ENCODE measurements around the gene TYW5. TPM values are rescaled to one million over a fixed set of nuclear protein-coding genes. Genes with fewer than 3 reads are reported as not detected.

TYW5 gene
- total and polyA plus RNA-seq, 2 of the 13 experiments (the other 11 are each of a cell fraction or from before 2014, with no cell fraction given) = 8.3 to 14.6 TPM

DNA sequence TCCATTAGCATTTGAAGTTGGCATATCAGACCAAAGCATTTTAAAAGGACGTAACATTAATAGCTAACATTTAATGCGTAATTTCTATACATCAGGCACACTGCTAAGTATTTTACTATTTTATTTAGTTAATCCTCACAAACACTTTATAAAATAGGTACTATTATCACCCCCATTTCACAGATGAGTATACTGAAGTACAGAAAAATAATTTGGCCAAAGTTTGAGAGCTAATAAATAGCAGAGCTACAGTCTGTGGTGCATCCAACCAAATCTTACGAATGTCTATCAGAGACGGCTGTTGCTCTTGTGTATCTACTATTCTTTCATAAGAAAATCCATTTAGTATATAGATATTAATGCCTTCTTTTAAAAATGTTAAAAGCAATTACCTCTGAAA is 11.9 kb downstream of the TYW5 start (continued):
- TF ChIP-seq, protein P1, sequence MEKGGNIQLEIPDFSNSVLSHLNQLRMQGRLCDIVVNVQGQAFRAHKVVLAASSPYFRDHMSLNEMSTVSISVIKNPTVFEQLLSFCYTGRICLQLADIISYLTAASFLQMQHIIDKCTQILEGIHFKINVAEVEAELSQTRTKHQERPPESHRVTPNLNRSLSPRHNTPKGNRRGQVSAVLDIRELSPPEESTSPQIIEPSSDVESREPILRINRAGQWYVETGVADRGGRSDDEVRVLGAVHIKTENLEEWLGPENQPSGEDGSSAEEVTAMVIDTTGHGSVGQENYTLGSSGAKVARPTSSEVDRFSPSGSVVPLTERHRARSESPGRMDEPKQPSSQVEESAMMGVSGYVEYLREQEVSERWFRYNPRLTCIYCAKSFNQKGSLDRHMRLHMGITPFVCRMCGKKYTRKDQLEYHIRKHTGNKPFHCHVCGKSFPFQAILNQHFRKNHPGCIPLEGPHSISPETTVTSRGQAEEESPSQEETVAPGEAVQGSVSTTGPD (CRISPR knock-in tag; IDR thresholded peaks at IDR 0.05) = no peak
- TF ChIP-seq RARG (CRISPR knock-in tag; IDR thresholded peaks at IDR 0.05; ENCODE audit: low read depth) = no peak
- TF ChIP-seq, protein P2, sequence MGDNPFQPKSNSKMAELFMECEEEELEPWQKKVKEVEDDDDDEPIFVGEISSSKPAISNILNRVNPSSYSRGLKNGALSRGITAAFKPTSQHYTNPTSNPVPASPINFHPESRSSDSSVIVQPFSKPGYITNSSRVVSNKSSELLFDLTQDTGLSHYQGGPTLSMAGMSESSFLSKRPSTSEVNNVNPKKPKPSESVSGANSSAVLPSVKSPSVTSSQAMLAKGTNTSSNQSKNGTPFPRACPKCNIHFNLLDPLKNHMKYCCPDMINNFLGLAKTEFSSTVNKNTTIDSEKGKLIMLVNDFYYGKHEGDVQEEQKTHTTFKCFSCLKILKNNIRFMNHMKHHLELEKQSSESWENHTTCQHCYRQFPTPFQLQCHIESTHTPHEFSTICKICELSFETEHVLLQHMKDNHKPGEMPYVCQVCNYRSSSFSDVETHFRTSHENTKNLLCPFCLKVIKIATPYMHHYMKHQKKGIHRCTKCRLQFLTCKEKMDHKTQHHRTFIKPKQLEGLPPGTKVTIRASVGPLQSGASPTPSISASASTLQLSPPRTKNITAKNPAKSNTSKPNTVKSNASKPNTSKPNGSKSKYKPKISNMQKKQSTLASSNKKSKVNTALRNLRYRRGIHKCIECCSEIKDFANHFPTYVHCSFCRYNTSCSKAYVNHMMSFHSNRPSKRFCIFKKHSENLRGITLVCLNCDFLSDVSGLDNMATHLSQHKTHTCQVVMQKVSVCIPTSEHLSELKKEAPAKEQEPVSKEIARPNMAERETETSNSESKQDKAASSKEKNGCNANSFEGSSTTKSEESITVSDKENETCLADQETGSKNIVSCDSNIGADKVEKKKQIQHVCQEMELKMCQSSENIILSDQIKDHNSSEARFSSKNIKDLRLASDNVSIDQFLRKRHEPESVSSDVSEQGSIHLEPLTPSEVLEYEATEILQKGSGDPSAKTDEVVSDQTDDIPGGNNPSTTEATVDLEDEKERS (CRISPR knock-in tag; IDR thresholded peaks at IDR 0.05) = no peak
- TF ChIP-seq HNRNPL (IDR thresholded peaks at IDR 0.05; ENCODE audit: low read depth, low read length) = no peak
- 0 out of 2 replicates have a peak, but pooled peaks have one; percentile 18 for TF ChIP-seq RBFOX2 (IDR thresholded peaks at IDR 0.05; ENCODE audit: low read depth, low read length)
- TF ChIP-seq ZFP41 (CRISPR knock-in tag; IDR thresholded peaks at IDR 0.05; ENCODE audit: borderline replicate concordance) = no peak
- peak; percentile 84; the same call in 1 of the 2 replicates for TF ChIP-seq CHD4 (IDR thresholded peaks at IDR 0.05; ENCODE audit: borderline replicate concordance, low read length)

DNA sequence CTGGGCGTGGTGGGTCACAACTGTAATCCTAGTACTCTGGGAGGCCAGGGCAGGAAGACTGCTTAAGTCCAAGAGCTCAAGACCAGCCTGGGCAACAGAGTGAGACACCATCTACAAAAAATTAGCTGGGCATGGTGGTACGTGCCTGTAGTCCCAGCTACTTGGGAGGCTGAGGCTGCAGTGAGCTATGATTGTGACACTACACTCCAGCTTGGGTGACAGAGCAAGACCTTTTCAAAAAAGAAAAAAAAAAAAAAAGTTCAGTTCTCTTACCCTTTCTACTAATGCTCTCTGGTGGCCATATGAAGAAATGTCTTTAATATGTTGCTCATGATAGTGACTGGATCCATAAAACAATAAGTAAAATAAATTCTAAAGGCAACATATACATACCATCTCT is 14.9 kb downstream of the TYW5 start:
- DNase-seq (ENCODE audit: low spot score) (peak; percentile 40), ATAC-seq (peak; percentile 83), FAIRE-seq (no peak)
- Histone ChIP-seq H3K9ac (ENCODE audit: insufficient read depth, low read depth, low read length) (no peak overlapping the region), H3K4me1 (ENCODE audit: insufficient read depth, low read length) (peaks cover 25% of the 10 kb centered on the region), H3K4me2 (ENCODE audit: low read depth, low read length) (no peak overlapping the region), H3K9me3 (ENCODE audit: low read length) (no peaks in the 10 kb centered on the region), H3K79me2 (ENCODE audit: insufficient read depth, low read length) (no peaks in the 10 kb centered on the region), H3K4me3 (replicated peaks in 1 of 3; ENCODE audit: insufficient read depth in 1 of 3, low read depth in 2 of 3, low read length in 3 of 3) (no peak overlapping the region), H3K36me3 (replicated peaks in 1 of 2; ENCODE audit: control insufficient read depth in 1 of 2, insufficient read depth in 2 of 2, low read length in 2 of 2) (peaks cover 13 to 64% of the 10 kb centered on the region in 2 experiments), H3K27me3 (ENCODE audit: control insufficient read depth in 1 of 2, insufficient read depth in 2 of 2, low read length in 2 of 2) (no peaks in the 10 kb centered on the region), H2AFZ (ENCODE audit: low read length) (no peak overlapping the region), H3K27ac (ENCODE audit: extremely low read length, insufficient read depth, low read length) (no peak overlapping the region), H4K20me1 (ENCODE audit: insufficient read depth, low read length) (no peaks in the 10 kb centered on the region; the same call in 1 of the 2 replicates)
- ChIA-PET CTCF (ENCODE audit: low intra/inter-chr PET ratio, low total read pairs) (interaction anchor here (1.3 kb wide), 1 partner anchor 89 kb away, joined by 3 read pairs; the partner anchor contains the start of gene FTCDNL1), POLR2A (interaction anchor here (1.2 kb wide), 1 partner anchor 30 kb away, joined by 4 read pairs; the partner anchor contains the start of gene C2orf69)
- no TSS peak for BruUV-seq (replicated peaks)
- 94% methylated on average over 2 of the region's 2 CpGs for WGBS (ENCODE audit: low lambda C conversion rate)
- intact Hi-C loops (cut with micrococcal nuclease; ENCODE audit: unreplicated experiment) (loop anchor here (1.0 to 2.0 kb wide), 2 partner anchors 90 to 236 kb away; partner anchors contain the start of gene FTCDNL1), in situ Hi-C loops (cut with HindIII; ENCODE audit: extremely low pct_ligation_motif_present, low pct_unique_long_range_greater_than_20kb) (no loop called here)
- TF ChIP-seq ZNF10 (CRISPR knock-in tag; IDR thresholded peaks at IDR 0.05; ENCODE audit: borderline replicate concordance, low read depth) (no peak), SMC3 (IDR thresholded peaks at IDR 0.05; ENCODE audit: low read length) (0 out of 2 replicates have a peak, but pooled peaks have one; percentile 12)
- TF ChIP-seq, protein P3, sequence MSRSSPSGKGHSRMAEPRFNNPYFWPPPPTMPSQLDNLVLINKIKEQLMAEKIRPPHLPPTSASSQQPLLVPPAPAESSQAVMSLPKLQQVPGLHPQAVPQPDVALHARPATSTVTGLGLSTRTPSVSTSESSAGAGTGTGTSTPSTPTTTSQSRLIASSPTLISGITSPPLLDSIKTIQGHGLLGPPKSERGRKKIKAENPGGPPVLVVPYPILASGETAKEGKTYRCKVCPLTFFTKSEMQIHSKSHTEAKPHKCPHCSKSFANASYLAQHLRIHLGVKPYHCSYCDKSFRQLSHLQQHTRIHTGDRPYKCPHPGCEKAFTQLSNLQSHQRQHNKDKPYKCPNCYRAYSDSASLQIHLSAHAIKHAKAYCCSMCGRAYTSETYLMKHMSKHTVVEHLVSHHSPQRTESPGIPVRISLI (CRISPR knock-in tag; IDR thresholded peaks at IDR 0.05; ENCODE audit: borderline replicate concordance) = peak; percentile 91
- TF ChIP-seq, protein P4, sequence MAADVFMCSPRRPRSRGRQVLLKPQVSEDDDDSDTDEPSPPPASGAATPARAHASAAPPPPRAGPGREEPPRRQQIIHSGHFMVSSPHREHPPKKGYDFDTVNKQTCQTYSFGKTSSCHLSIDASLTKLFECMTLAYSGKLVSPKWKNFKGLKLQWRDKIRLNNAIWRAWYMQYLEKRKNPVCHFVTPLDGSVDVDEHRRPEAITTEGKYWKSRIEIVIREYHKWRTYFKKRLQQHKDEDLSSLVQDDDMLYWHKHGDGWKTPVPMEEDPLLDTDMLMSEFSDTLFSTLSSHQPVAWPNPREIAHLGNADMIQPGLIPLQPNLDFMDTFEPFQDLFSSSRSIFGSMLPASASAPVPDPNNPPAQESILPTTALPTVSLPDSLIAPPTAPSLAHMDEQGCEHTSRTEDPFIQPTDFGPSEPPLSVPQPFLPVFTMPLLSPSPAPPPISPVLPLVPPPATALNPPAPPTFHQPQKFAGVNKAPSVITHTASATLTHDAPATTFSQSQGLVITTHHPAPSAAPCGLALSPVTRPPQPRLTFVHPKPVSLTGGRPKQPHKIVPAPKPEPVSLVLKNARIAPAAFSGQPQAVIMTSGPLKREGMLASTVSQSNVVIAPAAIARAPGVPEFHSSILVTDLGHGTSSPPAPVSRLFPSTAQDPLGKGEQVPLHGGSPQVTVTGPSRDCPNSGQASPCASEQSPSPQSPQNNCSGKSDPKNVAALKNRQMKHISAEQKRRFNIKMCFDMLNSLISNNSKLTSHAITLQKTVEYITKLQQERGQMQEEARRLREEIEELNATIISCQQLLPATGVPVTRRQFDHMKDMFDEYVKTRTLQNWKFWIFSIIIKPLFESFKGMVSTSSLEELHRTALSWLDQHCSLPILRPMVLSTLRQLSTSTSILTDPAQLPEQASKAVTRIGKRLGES (CRISPR knock-in tag; IDR thresholded peaks at IDR 0.05; ENCODE audit: borderline replicate concordance) = no peak
